GM12873 (cell line): ENCODE data around the gene RUFY4.

Source experiments
- CTCF ChIP-seq: IDR thresholded peaks from 2 replicates; pipeline ENCODE4 v1.5.1; 2012; ENCODE audit warnings: low read depth, mild to moderate bottlenecking, moderate library complexity, low read length, control low read depth; ENCODE audit not compliant: insufficient read depth; ENCODE audit errors: missing control alignments

RUFY4 gene

GRCh38 chr2:218082586-218083351 lies 13.7 kb downstream of the RUFY4 start:
- no peak for TF ChIP-seq CTCF

- no peak for TF ChIP-seq CTCF
These were observed 14.3 kb downstream of the RUFY4 start for GRCh38 chr2:218083352-218083676.

GRCh38 chr2:218086478-218086877 lies 17.4 kb downstream of the RUFY4 start:
- no peak for TF ChIP-seq CTCF

DNA sequence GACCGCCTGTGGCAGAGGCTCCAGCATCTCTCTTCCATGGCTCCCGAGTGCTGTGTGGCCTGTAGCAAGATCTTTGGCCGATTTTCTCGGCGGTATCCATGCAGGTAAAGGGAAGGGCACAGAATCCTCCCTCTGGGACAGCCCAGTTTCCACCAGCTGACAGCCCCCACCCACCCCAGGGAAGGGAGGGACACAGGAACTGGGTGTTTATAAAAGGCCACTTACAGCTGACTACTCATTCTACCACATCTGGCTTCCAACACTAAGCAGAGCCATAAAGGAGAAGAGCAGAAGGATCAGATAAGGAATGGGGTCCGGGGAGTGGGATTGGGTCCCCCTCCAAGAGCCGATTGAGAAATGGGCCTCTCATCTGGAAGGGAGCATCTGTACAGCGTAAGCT lies 20.2 kb downstream of the RUFY4 start:
- TF ChIP-seq CTCF = no peak

GRCh38 chr2:218091746-218092145 lies 22.7 kb downstream of the RUFY4 start:
- no peak for TF ChIP-seq CTCF

GRCh38 chr2:218093879-218094278 lies 24.8 kb downstream of the RUFY4 start:
- peak; percentile 33 for TF ChIP-seq CTCF

DNA sequence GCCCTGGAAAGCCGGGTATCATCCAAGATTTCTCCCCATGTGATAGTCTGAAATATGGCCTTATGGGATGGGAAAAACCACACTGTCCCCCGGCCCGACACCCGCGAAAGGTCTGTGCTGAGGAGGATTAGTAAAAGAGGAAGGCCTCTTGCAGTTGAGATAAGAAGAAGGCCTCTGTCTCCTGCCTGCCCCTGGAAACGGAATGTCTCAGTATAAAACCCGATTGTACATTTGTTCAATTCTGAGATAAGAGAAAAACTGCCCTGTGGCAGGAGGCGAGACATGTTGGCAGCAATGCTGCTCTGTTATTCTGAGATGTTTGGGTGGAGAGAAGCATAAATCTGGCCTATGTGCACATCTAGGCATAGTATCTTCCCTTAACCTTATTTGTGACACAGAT lies 26.8 kb downstream of the RUFY4 start:
- TF ChIP-seq CTCF = no peak
